PFSK-1 (cell line): Measurements from ENCODE around the gene NOP16.

Experiments used
- FOXP2 ChIP-seq: optimal IDR thresholded peaks from 2 replicates; pipeline ENCODE3; 2011; ENCODE audit warnings: borderline replicate concordance, control low read depth, inconsistent platforms; ENCODE audit not compliant: insufficient read depth; ENCODE audit errors: extremely low read length, extremely low read depth
- POLR2AphosphoS5 ChIP-seq: IDR thresholded peaks from 2 replicates; pipeline ENCODE4 v1.6.1; 2012; ENCODE audit warnings: low read depth, mild to moderate bottlenecking, control low read depth, low read length, moderate library complexity
- REST ChIP-seq, 2 experiments: IDR thresholded peaks; 2 replicates each; pipeline versions ENCODE4 v1.6.1 to v1.8.0; 2011 to 2012; ENCODE audit warnings: low read depth in 2 of 2, low read length in 2 of 2, control low read depth in 1 of 2, inconsistent platforms in 1 of 2, mild to moderate bottlenecking in 1 of 2, moderate library complexity in 1 of 2; ENCODE audit not compliant: insufficient read depth in 1 of 2
- SIN3A ChIP-seq: IDR thresholded peaks from 2 replicates; pipeline ENCODE4 v1.6.1; 2012; ENCODE audit warnings: mild to moderate bottlenecking, low read length, moderate library complexity, borderline replicate concordance; ENCODE audit not compliant: insufficient read depth
- TAF1 ChIP-seq: IDR thresholded peaks from 2 replicates; pipeline ENCODE4 v1.6.1; 2012; ENCODE audit warnings: low read length, control low read depth, borderline replicate concordance; ENCODE audit not compliant: insufficient read depth

GRCh38 chr5:176427971-176428370, 39.6 kb upstream of the NOP16 start:
- TF ChIP-seq TAF1 (no peak), POLR2AphosphoS5 (no peak), REST (IDR thresholded peaks at IDR 0.05; ENCODE audit: insufficient read depth in 1 of 2, low read depth in 2 of 2, low read length in 2 of 2) (no peak), SIN3A (no peak), FOXP2 (no peak)
